SJSA1 (cell line): ENCODE measurements around the gene ZNF225. TPM values are rescaled to one million over a fixed set of nuclear protein-coding genes. Genes with fewer than 3 reads are reported as not detected.
A peak's percentile ranks its signal among the peaks of the same experiment; 100 is the strongest.
"Not testable (repeated sequence)": the region's sequence is repeated elsewhere in the genome, so short reads cannot be mapped to it uniquely, and the experiment has no call there.

Experiments used
- DNase-seq, 2 experiments: peaks; one replicate each; pipeline ENCODE4 v3.0.0-alpha.2; 2015 to 2020; ENCODE audit warnings: low spot score in 2 of 2, low read depth in 1 of 2
- H3K27ac ChIP-seq: fragments of 250-450 bp; sonication (Bioruptor Pico); 2 replicates; pipeline ENCODE4 v1.5.1; 2020; ENCODE audit warnings: mild to moderate bottlenecking, moderate library complexity
- H3K27me3 ChIP-seq: fragments of 250-450 bp; sonication (Bioruptor Pico); replicated peaks from 2 replicates; pipeline ENCODE4 v1.5.1; 2020; ENCODE audit warnings: mild to moderate bottlenecking, moderate library complexity
- H3K36me3 ChIP-seq: fragments of 250-450 bp; sonication (Bioruptor Pico); 2 replicates; pipeline ENCODE4 v1.5.1; 2020; ENCODE audit warnings: mild to moderate bottlenecking
- H3K4me1 ChIP-seq: fragments of 250-450 bp; sonication (Bioruptor Pico); replicated peaks from 2 replicates; pipeline ENCODE4 v1.6.1; 2021; ENCODE audit warnings: mild to moderate bottlenecking
- H3K4me3 ChIP-seq: fragments of 250-450 bp; sonication (Bioruptor Pico); 2 replicates; pipeline ENCODE4 v1.5.1; 2020; ENCODE audit warnings: mild to moderate bottlenecking
- H3K9me3 ChIP-seq: fragments of 250-450 bp; sonication (Bioruptor Pico); replicated peaks from 2 replicates; pipeline ENCODE4 v1.5.1; 2020; ENCODE audit warnings: mild to moderate bottlenecking
- total RNA-seq: library from RNA; depleted of rRNA; stranded (reverse); fragments of >200 nt; shearing (Covaris generic); gene quantifications from 2 replicates; pipeline ENCODE4 v1.2.3, GENCODE V29; 2014

Gene ZNF225
- total RNA-seq, 1 experiment from 2014 or later, result 4.2 TPM

DNA sequence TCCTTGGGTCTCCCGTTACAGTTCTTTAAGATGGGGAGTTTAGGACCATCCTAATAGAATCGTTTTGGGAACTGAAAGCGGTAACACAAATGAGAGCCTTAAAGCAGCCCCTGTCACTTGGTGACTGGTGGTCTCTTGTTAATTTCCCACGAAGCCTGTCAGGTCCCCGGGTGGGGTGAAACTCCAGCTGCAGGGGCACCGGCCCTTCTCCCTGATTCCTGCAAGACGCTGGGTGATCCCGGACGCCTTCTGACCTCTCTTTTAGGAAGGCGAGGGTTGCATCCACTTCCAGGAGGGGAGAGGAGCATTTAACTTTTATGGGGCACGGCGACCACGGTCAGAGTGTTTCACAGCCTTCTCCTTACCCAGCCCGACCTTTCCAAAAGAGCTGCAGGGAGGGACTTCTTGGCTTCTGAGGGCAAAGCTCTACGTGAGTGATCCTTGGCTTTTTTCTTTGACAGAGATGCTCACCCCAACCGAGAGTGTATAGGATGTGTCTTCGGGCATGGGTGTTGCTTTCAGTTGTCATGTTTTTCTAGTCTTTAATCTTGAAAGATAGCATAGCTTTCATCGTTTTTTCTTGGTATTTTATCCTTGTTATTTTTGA, 688 bp downstream of the ZNF225 start:
- Histone ChIP-seq H3K4me1 (peaks cover 4% of the 10 kb centered on the region; the same call in 1 of the 2 replicates), H3K27me3 (no peaks in the 10 kb centered on the region), H3K9me3 (no peaks in the 10 kb centered on the region), H3K4me3 (peak overlapping the region; percentile 59), H3K27ac (no peak overlapping the region), H3K36me3 (peaks cover 35% of the 10 kb centered on the region)
- DNase-seq, result peak in 1 of 2 experiments; percentile 19

GRCh38 chr19:44121162-44121561, 8.0 kb downstream of the ZNF225 start:
- H3K9me3 ChIP-seq, H3K27ac ChIP-seq, H3K4me3 ChIP-seq, H3K27me3 ChIP-seq, H3K4me1 ChIP-seq, DNase-seq: not testable (repeated sequence)
- peaks cover 77% of the 10 kb centered on the region for H3K36me3 ChIP-seq

DNA sequence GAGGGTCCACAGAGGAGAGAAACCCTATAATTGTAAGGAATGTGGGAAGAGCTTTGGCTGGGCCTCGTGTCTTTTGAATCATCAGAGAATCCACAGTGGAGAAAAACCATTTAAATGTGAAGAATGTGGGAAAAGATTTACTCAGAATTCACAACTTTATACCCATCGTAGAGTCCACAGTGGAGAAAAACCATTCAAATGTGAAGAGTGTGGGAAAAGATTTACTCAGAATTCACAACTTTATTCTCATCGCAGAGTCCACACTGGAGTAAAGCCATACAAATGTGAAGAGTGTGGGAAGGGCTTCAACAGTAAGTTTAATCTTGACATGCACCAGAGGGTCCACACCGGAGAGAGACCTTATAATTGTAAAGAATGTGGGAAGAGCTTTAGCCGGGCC, 18.8 kb downstream of the ZNF225 start:
- Histone ChIP-seq H3K4me1 (no peaks in the 10 kb centered on the region), H3K27ac (no peak overlapping the region), H3K27me3 (no peaks in the 10 kb centered on the region), H3K9me3 (peaks cover 14% of the 10 kb centered on the region), H3K36me3 (peaks cover 56% of the 10 kb centered on the region), H3K4me3 (no peak overlapping the region)
- DNase-seq, result no peak

GRCh38 chr19:44141191-44142058, 28.2 kb downstream of the ZNF225 start, which contains the start of gene ZNF234:
TSS of gene ZNF234 (plus strand) at chr19:44141554. CDS start at chr19:44144633, 3,079 bp downstream.
- peak; percentile 85 for DNase-seq
- Histone ChIP-seq H3K36me3 (peaks cover 26% of the 10 kb centered on the region), H3K4me3 (peak within 1 kb of the TSS; percentile 58), H3K27me3 (no peaks in the 10 kb centered on the region), H3K9me3 (no peaks in the 10 kb centered on the region), H3K4me1 (peaks cover 5% of the 10 kb centered on the region), H3K27ac (peak within 1 kb of the TSS; percentile 47)

DNA sequence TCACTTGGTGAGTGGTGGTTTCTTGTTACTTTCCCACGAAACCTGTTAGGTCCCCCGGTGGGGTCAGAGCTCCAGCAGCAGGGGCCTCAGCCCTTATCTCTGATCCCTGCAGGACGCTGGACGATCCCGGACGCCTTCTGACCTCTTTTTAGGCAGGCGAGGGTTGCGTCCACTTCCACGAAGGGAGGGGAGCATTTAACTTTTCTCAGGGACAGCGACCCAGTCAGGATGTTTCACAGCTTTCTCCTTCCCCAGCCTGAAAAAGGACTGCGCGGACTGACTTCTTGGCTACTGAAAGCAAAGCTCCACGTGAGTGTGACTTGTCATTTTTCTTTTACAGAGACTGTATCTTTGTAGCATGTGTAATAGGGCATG, 28.8 kb downstream of the ZNF225 start:
- Histone ChIP-seq H3K27me3 (no peaks in the 10 kb centered on the region), H3K36me3 (peaks cover 30% of the 10 kb centered on the region), H3K9me3 (no peaks in the 10 kb centered on the region), H3K4me1 (peaks cover 5% of the 10 kb centered on the region), H3K27ac (no peak overlapping the region; the same call in 1 of the 2 replicates), H3K4me3 (peak overlapping the region; percentile 58)
- peak in 1 of 2 experiments; percentile 26 for DNase-seq

DNA sequence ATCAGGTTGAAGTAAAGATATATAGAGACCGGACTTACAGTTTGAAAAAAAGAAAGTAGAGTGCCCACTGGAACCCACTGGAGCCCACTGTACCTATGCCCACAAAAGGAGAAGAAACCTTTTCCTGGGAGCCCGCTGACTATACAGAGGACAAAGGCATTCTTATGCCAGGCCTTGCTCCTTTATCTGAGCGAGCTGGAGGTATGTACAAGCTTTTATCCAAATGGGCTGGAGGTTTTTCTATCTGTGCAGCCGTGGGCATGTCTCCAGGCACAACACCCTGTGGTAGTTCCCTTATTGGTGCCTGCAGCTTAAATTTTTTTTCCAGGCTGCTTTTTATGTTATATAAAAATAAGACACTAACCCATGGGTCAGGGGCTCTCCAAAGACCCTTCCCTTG, 36.6 kb downstream of the ZNF225 start:
- no peaks in the 10 kb centered on the region for H3K27me3 ChIP-seq
- H3K4me3 ChIP-seq, result no peak overlapping the region
- H3K36me3 ChIP-seq, result peaks cover 87% of the 10 kb centered on the region
- no peaks in the 10 kb centered on the region for H3K9me3 ChIP-seq
- no peak for DNase-seq
- no peak overlapping the region for H3K27ac ChIP-seq
- no peaks in the 10 kb centered on the region for H3K4me1 ChIP-seq

- Histone ChIP-seq H3K27ac (no peak overlapping the region), H3K36me3 (peaks cover 87% of the 10 kb centered on the region), H3K27me3 (no peaks in the 10 kb centered on the region), H3K9me3 (peaks cover 13% of the 10 kb centered on the region), H3K4me3 (no peak overlapping the region), H3K4me1 (no peaks in the 10 kb centered on the region)
- DNase-seq, result no peak
Observed at GRCh38 chr19:44151491-44151890, 38.3 kb downstream of the ZNF225 start.

- no peak for DNase-seq
- no peak overlapping the region for H3K4me3 ChIP-seq
- H3K27ac ChIP-seq, result no peak overlapping the region
- H3K36me3 ChIP-seq, result peaks cover 59% of the 10 kb centered on the region
- H3K27me3 ChIP-seq, result no peaks in the 10 kb centered on the region; the same call in 1 of the 2 replicates
- peaks cover 24% of the 10 kb centered on the region for H3K9me3 ChIP-seq
- H3K4me1 ChIP-seq, result no peaks in the 10 kb centered on the region
Observed at GRCh38 chr19:44156475-44156874, 43.3 kb downstream of the ZNF225 start.

DNA sequence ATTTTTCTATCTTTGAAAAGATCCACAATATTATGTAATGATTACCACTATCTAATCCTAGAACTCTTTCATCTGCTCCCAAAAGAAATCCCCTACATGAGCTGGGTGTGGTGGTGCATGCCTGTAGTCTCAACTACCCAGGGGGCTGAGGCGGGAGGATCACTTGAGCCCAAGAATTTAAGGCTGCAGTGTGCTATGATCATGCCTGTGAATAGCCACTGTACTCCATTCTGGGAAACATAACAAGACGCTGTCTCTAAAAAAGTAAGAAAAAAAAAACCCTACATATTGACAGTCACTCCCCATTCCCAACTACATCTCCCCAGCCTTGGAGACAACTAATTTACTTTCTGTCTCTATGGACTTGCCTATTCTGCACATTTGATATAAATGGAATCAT, 50.6 kb downstream of the ZNF225 start:
- no peak for DNase-seq
- peaks cover 4% of the 10 kb centered on the region; the same call in 1 of the 2 replicates for H3K4me1 ChIP-seq

DNA sequence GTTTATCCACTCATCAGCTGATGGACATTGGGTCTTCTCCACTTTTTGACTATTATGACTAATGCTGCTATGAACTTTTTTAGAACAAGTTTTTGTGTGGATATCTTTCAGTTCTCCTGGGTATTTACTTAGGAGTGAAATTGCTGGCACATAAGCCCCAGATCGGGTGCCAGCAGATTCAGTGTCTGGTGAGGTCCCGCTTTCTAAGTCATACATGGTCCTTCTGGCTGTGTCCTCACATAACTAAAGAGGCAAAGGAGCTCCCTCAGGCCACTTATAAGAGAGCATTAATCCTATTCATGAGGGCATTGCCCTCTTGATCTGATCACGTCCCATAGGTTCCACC, 51.1 kb downstream of the ZNF225 start:
- DNase-seq, result no peak

More for the DNA sequence above, 50.6 kb downstream of the ZNF225 start:
- Histone ChIP-seq H3K36me3 (peaks cover 19% of the 10 kb centered on the region), H3K27ac (no peak overlapping the region), H3K4me3 (no peak overlapping the region), H3K27me3 (no peaks in the 10 kb centered on the region), H3K9me3 (peaks cover 8% of the 10 kb centered on the region)

GRCh38 chr19:44164673-44165512, 51.7 kb downstream of the ZNF225 start, which contains the start of gene ZNF226:
TSS of gene ZNF226 (plus strand) at chr19:44165100. CDS start at chr19:44170081, 4,981 bp downstream.
- H3K9me3 ChIP-seq, result peaks cover 3% of the 10 kb centered on the region
- DNase-seq, result peak; percentile 90 to 95
- peaks cover 29% of the 10 kb centered on the region for H3K36me3 ChIP-seq
- H3K4me3 ChIP-seq, result peak within 1 kb of the TSS; percentile 59
- no peaks in the 10 kb centered on the region for H3K27me3 ChIP-seq
- H3K4me1 ChIP-seq, result peaks cover 4% of the 10 kb centered on the region; the same call in 1 of the 2 replicates
- H3K27ac ChIP-seq, result peak within 1 kb of the TSS; percentile 62

More for the DNA sequence above, 51.1 kb downstream of the ZNF225 start:
- Histone ChIP-seq H3K4me1 (peaks cover 4% of the 10 kb centered on the region; the same call in 1 of the 2 replicates), H3K36me3 (peaks cover 23% of the 10 kb centered on the region), H3K4me3 (peak overlapping the region; percentile 59), H3K27ac (no peak overlapping the region), H3K9me3 (peaks cover 5% of the 10 kb centered on the region), H3K27me3 (no peaks in the 10 kb centered on the region)

GRCh38 chr19:44170660-44171059, 57.5 kb downstream of the ZNF225 start:
- not testable (repeated sequence) for H3K4me3 ChIP-seq, H3K9me3 ChIP-seq, H3K4me1 ChIP-seq, H3K27ac ChIP-seq, DNase-seq, H3K27me3 ChIP-seq
- peaks cover 84% of the 10 kb centered on the region for H3K36me3 ChIP-seq

- no peak for DNase-seq
- H3K4me1 ChIP-seq, result no peaks in the 10 kb centered on the region
- H3K9me3 ChIP-seq, result peaks cover 15% of the 10 kb centered on the region
- peaks cover 61% of the 10 kb centered on the region for H3K36me3 ChIP-seq
- H3K4me3 ChIP-seq, result no peak overlapping the region
- H3K27me3 ChIP-seq, result no peaks in the 10 kb centered on the region
- H3K27ac ChIP-seq, result no peak overlapping the region
Observed at GRCh38 chr19:44176590-44176989, 63.4 kb downstream of the ZNF225 start.
